WERI-Rb-1 (cell line): ENCODE data around the gene HEXD.

Experiments
- DNase-seq: peaks from one replicate; pipeline ENCODE4 v3.0.0-alpha.2; 2020
- H3K27ac ChIP-seq: fragments of 250-450 bp; sonication (Bioruptor Pico); 2 replicates; pipeline ENCODE4 v1.5.1; 2020; ENCODE audit warnings: mild to moderate bottlenecking, moderate library complexity
- H3K27me3 ChIP-seq: fragments of 250-450 bp; sonication (Bioruptor Pico); 2 replicates; pipeline ENCODE4 v1.5.1; 2021; ENCODE audit warnings: mild to moderate bottlenecking, low read depth, moderate library complexity; ENCODE audit not compliant: insufficient read depth, severe bottlenecking
- H3K36me3 ChIP-seq: fragments of 250-450 bp; sonication (Bioruptor Pico); 2 replicates; pipeline ENCODE4 v1.5.1; 2020; ENCODE audit warnings: mild to moderate bottlenecking, moderate library complexity
- H3K4me3 ChIP-seq: 2 replicates; pipeline ENCODE4 v1.5.1; 2011; ENCODE audit warnings: low read depth, mild to moderate bottlenecking, control low read depth, low read length
- H3K9me3 ChIP-seq: fragments of 250-450 bp; sonication (Bioruptor Pico); 2 replicates; pipeline ENCODE4 v1.5.1; 2021; ENCODE audit warnings: mild to moderate bottlenecking, moderate library complexity; ENCODE audit not compliant: severe bottlenecking
- CTCF ChIP-seq: IDR thresholded peaks from 2 replicates; pipeline ENCODE4 v1.5.1; 2011; ENCODE audit warnings: low read depth, mild to moderate bottlenecking, control low read depth, inconsistent platforms, low read length

Gene HEXD

GRCh38 chr17:82475458-82475857 is 57.3 kb downstream of the HEXD start:
- peaks cover 94% of the 10 kb centered on the region for H3K36me3 ChIP-seq
- no peak for DNase-seq
- no peak for TF ChIP-seq CTCF
- no peaks in the 10 kb centered on the region for H3K27me3 ChIP-seq
- no peak overlapping the region for H3K4me3 ChIP-seq
- no peak overlapping the region for H3K27ac ChIP-seq
- H3K9me3 ChIP-seq, result no peaks in the 10 kb centered on the region

GRCh38 chr17:82477934-82478333 is 59.8 kb downstream of the HEXD start:
- H3K27ac ChIP-seq, result no peak overlapping the region
- no peaks in the 10 kb centered on the region for H3K27me3 ChIP-seq
- DNase-seq, result no peak
- no peaks in the 10 kb centered on the region for H3K9me3 ChIP-seq
- H3K36me3 ChIP-seq, result peaks cover 99% of the 10 kb centered on the region
- H3K4me3 ChIP-seq, result no peak overlapping the region
- TF ChIP-seq CTCF, result no peak

- TF ChIP-seq CTCF, result no peak
- no peak overlapping the region for H3K27ac ChIP-seq
These were observed 61.5 kb downstream of the HEXD start for GRCh38 chr17:82479602-82480001.

GRCh38 chr17:82480318-82480717 is 62.2 kb downstream of the HEXD start:
- Histone ChIP-seq H3K27me3 (no peaks in the 10 kb centered on the region), H3K27ac (no peak overlapping the region), H3K9me3 (no peaks in the 10 kb centered on the region), H3K4me3 (no peak overlapping the region), H3K36me3 (peaks cover 99% of the 10 kb centered on the region)
- TF ChIP-seq CTCF, result no peak
- no peak for DNase-seq

More at GRCh38 chr17:82479602-82480001, 61.5 kb downstream of the HEXD start:
- Histone ChIP-seq H3K27me3 (no peaks in the 10 kb centered on the region), H3K4me3 (no peak overlapping the region), H3K9me3 (no peaks in the 10 kb centered on the region), H3K36me3 (peaks cover 99% of the 10 kb centered on the region)
- DNase-seq, result no peak

GRCh38 chr17:82483204-82483660 is 65.1 kb downstream of the HEXD start:
- Histone ChIP-seq H3K27me3 (no peaks in the 10 kb centered on the region), H3K27ac (no peak overlapping the region), H3K4me3 (no peak overlapping the region), H3K36me3 (peaks cover 99% of the 10 kb centered on the region), H3K9me3 (no peaks in the 10 kb centered on the region)
- TF ChIP-seq CTCF, result no peak
- no peak for DNase-seq

GRCh38 chr17:82483836-82484235 is 65.7 kb downstream of the HEXD start:
- Histone ChIP-seq H3K4me3 (no peak overlapping the region), H3K27ac (no peak overlapping the region), H3K27me3 (no peaks in the 10 kb centered on the region), H3K36me3 (peaks cover 99% of the 10 kb centered on the region), H3K9me3 (no peaks in the 10 kb centered on the region)
- TF ChIP-seq CTCF, result no peak
- DNase-seq, result no peak
